ENCODE measurements around the gene AKAP8. TPM values are rescaled to one million over a fixed set of nuclear protein-coding genes. Genes with fewer than 3 reads are reported as not detected.
"Not testable (repeated sequence)": the region's sequence is repeated elsewhere in the genome, so short reads cannot be mapped to it uniquely, and the experiment has no call there.

AKAP8 gene
- total RNA-seq, 1 donor, result 33.4 TPM

DNA sequence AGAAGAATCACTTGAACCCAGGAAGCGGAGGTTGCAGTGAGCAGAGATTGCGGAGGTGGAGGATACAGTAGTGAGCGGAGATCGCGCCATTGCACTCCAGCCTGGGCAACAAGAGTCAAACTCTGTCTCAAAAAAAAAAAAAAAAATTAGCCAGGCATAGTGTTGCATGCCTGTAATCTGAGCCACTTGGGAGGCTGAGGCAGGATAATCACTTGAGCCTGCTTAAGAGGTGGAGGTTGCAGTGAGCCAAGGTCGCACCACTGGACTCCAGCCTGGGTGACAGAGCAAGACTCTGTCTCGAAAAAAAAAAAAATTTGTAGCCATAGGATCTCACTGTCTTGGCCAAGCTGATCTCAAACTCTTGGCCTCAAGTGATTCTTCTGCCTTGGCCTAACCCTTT is 43.6 kb downstream of the AKAP8 start:
- DNase-seq (ENCODE audit: low read depth in 2 of 3, low spot score in 2 of 3), result not testable (repeated sequence)

DNA sequence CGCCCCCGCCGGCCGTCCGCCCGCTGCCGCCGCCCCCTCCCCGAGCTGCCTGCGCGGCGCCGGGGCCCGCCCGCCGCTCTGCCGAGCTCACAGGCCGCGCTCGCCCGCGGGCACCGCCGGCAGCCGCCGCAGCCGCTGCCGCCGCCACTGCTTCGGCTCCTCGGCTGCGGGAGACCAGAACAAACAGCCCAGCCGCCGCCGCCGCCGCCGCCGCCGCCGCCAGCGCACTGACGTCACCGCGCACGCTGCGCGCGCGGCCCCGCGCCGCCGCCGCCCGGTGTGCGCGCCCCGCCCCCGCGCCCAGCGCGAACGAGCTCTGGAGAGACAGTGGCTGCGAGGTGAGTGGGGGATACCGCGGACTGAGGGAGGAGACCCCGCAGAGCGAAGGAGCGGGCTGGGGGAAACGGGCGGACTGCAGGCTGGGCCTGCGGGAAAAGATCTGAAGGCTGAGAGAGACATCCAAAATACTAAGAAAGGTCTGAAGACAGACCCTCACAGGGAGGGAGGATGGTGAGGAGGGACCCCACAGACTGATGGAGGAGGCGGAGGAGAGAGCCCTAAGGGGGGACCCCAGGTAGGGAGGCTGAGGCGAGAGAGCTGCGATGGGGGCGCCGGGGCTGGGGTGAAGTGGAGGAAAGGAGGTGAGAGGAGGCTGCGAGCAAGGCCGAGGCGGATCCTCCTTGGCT is 47.1 kb downstream of the AKAP8 start, which contains the start of gene BRD4:
BRD4 (minus strand) TSS at position 229 of the 686 bp plus-strand sequence. CDS start 59,440 bp downstream, outside the sequence.
- peak; percentile 65 to 70 (median 67) for DNase-seq (ENCODE audit: low read depth in 2 of 3, low spot score in 2 of 3)

DNA sequence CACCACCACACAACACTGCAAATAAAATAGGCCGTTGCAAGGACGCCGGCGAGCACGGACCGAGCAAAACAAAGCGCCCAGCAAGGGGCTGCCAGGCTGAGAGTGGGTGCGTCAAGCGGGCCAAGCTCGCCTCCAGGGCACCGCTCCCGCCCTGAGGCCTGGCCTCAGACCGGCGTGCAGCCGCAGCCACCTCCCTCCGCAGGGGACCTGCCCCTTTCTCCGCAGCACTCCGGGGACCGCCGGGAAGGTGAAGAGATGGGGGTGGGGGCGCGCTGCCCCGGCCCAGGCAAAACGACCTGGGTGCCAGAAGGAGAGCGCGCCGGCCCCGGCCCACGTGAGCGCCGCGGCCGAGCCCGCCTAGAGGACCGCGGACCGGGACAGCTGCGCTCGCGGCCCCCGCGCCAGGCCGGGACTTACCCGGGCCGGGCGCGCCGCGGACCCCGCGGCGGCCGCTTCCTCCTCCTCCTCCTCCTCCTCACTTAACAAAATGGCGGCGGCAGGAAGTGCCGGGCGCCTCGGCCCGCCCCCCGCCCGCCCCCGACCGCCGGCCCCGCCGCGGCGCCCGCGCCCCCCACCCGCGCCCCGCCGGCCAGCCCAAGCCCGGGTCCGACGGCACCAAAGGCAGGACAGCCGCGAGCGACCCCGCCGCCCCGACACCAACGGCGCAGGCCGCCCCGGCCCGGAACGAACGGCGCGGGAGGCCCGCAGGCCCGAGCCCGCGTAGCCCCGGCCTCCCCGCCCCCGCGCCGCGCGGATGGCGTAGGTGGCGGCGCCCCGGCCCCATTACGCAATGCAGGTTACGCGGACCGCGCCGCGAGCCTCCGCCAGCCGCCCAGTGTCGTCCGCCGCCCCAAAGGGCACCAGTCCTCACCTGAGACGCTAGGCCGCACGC is 47.9 kb downstream of the AKAP8 start:
- peak; percentile 41 to 72 (median 58) for DNase-seq (ENCODE audit: low read depth in 2 of 3, low spot score in 2 of 3)

DNA sequence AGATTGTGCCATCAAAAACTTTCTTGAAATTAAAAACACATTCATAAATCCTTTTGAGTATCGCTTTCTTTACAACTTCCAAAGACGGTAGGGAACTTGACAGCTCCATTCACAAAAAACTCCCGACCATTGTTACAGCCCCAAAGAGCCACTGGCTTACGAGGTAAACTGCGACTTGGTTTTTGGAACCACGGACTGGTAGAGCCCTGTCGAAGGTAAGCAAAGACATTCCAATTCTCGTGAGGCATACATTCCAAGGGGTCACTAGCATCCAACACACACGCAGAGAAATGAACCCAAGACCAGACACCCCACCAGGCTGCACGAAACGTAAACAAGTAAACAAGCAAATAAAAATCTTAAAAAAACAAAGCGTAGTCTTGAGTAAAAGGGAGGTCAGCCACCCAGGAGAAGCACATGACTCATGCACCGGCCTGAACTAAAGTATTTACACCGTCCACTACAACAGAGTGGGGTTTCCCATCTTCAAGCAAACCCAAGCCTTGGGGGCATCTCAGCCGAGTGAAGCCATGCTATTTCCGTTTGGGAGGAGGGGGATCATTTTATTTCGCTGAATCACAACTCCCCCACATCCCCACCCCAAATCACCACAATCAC is 48.7 kb downstream of the AKAP8 start:
- DNase-seq (ENCODE audit: low read depth in 2 of 3, low spot score in 2 of 3), result peak in 2 of 3 donors; percentile 36 to 38

DNA sequence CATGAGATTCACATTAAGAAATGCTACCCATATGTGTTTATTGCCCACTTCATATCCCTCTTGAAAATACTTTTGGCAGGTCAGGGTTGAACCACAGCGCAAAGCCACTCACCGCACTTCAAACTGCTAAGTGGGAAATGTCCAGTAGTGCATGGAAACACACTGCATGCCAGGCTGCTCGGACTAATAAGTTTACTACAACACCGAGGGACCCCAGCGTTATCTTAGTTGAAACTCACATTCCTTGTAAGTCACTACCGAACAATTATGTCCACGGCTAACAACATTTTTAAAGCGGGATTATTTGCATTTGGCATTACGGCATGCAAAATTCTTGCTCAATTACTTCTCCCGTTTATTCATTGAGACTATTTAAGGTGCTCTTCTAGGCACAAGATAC is 51.3 kb downstream of the AKAP8 start:
- no peak for DNase-seq (ENCODE audit: low read depth in 2 of 3, low spot score in 2 of 3)

DNA sequence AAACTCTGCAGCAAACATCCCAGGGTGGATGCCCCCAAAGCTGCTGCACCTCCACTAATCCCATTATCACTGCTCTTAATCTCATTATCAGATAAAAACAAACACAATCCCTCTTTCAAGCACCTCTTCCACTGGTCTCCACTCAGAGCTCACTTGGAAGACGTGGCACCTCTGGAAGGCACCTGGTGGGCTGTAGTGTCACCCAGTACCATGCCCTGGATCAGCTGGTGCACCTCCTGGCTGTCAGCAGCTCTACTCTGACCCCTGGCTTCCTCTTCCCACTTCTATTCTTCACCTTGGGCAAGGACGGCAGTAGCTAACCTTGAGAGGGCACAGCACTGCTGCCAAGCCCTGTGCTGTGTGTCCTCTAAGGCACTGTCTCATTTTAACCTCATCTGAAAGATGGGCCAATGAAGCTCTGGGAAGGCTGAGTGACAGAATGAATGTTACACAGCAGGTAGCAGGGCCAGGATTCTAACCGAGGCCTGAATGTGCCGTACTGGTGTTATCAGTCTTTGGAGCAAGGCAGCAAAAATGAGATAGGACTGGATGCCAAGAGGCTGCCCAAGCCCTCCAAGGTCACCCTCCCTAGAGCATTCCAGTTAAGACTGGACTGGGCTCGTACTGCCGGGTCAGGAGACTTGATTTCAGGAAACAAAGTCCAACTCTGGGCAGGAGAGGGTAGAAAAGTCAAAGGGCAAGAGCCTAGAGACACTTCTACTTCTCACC is 54.6 kb downstream of the AKAP8 start:
- DNase-seq (ENCODE audit: low read depth in 2 of 3, low spot score in 2 of 3), result no peak

DNA sequence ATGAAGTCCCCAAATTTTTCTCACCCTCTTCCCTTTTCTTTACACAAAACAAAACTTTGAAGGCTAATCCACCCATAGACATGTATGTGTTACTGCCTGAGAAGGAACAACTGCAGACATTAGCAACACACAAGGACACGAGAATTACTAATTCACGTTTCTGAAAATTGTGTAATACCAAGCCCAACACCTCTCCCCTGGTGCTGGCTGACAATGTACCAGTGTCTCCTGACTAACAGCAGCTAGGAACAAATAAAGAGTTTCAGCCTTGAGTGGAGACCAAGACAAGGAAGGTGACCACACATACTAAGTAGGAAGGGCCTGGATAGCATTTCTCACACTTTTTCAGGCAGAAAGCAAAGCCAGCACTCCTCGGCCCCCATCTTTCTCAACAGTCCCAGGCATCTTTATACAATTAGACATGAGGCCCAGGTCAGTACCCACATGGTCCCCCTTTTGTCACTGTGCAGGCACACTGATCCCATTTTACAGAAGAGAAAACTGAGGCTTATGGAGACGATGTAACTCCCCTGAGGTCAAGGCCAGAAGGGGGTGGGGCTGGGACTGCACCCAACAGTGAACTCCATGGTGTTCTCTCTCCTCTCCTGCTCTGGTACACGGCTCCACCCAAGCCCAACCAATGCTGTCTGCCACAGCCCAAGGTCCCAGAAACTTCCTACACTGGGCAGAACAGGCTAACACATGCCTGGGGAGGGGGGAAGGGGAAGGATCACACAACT is 55.9 kb downstream of the AKAP8 start:
- peak in 1 of 3 donors; percentile 48 for DNase-seq (ENCODE audit: low read depth in 2 of 3, low spot score in 2 of 3)

DNA sequence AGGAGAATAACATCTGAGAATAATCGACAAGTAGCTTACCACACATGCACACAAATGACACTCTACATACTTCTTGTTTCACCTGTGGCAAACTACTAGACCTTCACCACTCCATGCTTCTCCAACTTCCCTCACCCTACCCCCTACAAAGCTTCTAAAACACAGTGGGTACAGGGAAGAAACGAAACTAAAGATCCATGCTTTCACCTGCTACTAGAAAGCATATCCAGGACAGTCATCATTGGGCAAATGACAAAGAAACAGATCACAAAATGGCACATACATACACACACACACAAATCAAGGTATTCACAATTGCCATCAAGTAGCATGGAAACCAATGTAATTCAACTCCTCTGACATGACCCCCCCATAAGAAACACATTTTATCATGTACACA is 57.8 kb downstream of the AKAP8 start:
- DNase-seq (ENCODE audit: low read depth in 2 of 3, low spot score in 2 of 3), result no peak

DNA sequence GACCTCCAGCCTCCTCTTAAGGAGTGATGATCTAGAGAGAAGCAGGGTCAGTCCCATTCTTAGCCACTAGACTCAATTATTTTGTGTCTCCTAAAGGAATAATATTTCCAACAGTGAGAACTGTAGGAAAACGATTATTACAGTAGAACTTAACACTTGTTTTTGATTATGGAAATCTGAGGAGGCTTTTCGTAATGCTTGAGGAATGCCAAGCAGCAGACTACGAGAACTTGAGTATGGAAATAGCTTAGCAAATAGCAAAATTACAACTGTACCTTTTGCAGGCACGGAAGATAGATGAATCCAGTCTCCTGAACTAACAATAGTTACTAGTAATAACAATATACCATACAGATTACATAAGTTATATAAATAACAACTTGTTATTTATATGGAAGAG is 59.5 kb downstream of the AKAP8 start:
- DNase-seq (ENCODE audit: low read depth in 2 of 3, low spot score in 2 of 3), result no peak

DNA sequence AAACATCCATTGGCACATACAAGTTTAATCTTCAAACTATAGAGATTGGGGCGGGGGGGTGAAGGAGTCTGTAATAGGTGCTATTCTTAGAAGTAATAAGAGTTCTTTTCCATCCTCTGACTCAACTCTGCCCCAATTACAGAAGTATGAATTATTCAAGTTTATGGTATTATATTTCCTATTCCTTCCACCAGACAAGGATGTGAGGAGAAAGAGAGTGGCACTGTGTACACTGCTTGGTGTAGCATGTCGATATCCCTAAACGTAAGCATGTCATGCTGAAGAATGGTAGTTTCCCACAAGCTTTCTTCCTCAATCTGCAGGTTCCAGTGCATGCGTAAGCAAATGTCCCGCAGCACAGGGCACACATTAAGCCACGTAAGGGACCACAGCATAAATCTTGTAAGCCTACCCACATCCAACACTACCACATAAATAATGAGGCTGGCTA is 61.3 kb downstream of the AKAP8 start:
- DNase-seq (ENCODE audit: low read depth in 2 of 3, low spot score in 2 of 3), result peak in 2 of 3 donors; percentile 76 to 83

DNA sequence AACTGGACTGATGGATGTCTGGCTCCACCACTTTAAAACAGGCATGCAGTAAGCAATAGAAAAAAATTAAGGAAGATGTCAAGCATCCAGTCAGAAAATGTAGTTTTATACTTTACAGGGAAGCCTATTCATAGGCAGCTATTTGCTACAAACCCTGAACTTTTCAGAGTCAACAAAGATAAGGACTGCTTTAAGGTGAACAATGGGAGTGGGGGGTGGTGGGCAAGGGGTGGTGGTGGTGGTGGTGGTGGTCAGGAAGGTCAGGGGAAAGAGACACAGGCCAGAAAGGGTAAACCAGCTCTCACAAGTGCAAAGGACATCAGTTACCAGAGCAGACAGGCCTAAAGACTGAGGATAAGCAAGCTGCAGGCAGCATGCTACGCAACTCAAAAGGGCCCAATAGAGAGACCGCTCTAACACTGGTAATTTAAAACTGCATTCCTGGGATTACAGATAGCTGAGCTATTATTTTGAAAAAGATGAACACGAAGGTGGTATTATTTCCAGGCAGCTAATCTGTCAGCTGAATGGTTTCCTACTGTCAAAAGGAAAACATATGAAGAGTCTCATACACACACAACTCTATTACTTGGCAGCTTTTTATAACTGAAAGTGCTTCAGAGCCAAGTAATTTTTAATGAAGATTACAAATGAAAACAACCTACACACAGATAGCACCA is 62.1 kb downstream of the AKAP8 start:
- no peak for DNase-seq (ENCODE audit: low read depth in 2 of 3, low spot score in 2 of 3)

DNA sequence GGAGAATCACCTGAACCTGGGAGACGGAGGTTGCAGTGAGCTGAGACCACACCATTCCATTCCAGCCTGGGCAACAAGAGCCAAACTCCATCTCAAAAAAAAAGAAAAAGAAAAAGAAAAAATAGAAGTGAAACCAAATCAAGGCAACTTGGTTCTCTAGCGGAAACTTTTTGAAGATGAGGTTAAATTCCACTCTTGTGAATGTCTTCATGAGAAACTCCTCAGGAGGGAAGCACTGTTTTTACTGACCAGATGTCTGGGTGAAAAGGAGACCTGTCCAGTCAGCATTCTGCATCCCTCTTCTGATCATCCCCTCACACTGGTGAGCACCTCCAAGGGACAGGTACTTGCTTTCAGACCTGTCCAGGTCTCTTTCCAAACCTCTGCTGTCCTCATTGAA is 63.1 kb downstream of the AKAP8 start:
- no peak for DNase-seq (ENCODE audit: low read depth in 2 of 3, low spot score in 2 of 3)

DNA sequence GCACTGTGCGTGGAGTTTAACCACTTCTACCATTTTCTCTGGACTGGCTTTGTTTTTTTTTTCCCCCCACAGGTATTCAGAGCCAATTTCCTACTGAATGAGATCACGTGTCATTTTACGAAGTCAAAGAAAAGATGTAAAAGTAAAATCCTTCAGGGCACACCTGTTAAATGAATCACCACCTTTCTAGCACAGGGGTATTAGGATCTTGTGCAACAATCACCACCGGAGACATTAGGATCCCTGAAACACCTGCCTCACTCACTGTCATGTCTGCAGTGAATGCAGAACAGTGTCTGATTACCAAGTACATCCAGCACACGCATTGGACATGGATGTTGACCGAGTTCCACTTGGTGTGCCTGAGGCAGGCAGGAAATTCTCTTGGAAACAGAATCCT is 64.5 kb downstream of the AKAP8 start:
- DNase-seq (ENCODE audit: low read depth in 2 of 3, low spot score in 2 of 3), result no peak

DNA sequence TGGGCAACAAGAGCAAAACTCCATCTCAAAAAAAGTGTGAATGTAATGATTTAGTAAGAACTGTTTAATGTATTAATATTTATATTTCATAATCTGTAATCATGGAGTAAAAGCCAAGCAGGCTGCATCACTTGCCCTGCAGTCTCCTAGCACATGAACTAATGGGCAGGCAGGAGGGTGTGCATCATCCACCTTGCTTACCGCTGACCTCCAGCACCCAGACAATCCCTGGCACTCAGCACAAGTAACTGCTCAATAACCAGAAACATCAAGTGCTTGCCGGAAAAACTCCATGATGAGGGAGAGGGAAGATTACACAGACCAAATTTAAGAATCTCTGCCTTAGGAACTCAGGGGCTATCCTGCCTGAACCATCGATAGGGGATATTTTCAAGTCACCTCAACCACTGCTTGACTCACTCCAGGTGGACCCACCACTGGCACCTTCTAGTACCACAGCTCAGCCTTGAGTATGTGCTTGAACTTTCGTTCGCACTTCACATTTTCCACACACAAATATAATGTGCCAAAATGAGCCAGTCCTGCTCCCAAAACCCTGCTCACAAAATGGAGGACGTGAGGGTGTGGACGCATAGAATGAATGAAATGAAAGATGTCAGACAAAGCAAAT is 65.8 kb downstream of the AKAP8 start:
- no peak for DNase-seq (ENCODE audit: low read depth in 2 of 3, low spot score in 2 of 3)

DNA sequence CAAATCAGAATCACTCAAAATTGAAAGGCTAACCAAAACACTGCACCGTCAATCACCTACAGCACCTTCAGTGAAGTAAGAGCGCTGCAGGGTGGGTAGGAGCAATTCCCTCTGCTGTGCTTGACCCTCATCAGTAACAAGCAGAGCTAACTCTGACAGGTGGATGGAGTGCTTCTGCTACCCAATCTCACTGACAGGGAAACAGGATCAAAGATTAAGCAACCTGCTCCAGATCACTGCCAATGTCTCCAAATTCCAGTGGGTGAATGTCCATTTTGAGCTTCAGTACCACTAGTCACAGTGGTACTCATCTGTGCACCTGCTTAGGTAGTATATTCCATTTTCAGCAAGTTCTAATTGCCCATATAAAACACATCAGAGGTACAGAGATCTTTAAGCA is 72.4 kb downstream of the AKAP8 start:
- no peak for DNase-seq (ENCODE audit: low read depth in 2 of 3, low spot score in 2 of 3)

DNA sequence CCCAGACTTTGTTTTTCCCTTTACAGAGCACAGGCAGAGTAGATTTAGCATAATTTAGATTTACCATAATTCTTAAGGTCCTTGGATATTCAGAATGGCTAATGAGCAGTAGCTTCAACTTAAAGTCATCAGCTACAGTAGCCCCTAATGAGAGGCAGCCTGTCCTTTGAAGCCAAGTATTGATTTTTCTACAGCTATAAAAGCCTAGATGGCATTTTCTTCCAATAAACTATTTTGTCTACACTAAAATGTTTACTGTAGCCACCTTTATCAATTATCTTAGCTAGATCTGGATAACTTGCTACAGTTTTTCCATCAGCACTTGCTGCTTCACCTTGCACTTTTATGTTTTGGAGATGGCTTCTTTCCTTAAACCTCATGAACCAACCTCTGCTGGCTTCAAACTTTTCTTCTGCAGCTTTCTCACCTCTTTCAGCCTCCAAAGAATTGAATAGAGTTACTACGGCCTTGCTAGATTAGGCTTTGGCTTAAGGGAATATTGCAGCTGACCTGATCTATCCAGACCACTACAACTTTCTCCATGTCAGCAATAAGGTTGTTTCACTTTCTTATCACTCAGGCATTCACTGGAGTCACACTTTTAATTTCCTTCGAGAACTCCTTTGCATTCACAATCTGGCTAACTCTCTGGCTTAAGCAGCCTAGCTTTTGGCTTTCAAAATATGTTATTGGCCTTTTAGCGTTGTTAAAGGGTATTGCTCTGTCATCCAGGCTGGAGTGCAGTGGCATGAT is 73.8 kb downstream of the AKAP8 start:
- DNase-seq (ENCODE audit: low read depth in 2 of 3, low spot score in 2 of 3), result no peak

DNA sequence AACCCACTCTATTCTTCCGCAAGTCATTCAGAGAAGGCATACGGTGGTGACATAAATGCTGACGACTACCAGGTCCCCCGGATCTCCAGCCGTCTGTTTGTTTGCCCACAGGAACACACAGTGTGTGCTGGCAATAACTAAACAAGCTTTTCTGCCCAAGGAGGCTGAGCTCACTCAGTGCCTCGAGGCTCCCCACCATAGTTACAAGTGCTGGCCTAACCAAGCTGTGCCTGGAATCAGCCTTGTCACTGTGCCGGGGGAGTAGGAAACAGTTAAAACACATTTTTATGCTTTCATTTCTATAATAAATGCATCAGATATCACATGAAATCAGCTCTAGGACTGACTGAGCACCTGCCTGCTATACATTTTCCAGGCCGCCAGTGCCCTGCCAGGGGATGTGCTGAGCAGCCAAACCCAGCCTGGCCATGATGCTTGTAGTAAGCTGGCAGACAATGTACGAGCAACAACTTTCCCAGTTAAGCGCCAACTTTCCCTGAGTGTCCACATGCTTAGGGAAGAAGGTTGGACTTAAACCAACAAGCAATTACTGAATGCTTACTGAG is 75.4 kb downstream of the AKAP8 start:
- DNase-seq (ENCODE audit: low read depth in 2 of 3, low spot score in 2 of 3), result no peak
